Stimulated activated naive CD8-positive, alpha-beta T cell treated with anti-CD3 and anti-CD28 coated beads, Interleukin-15, Interleukin-2, amounts not matched to agents 100 ng/mL and 50 ng/mL, for 24 hours (primary cell): ENCODE data around the gene SPACA4.
A peak's percentile ranks its signal among the peaks of the same experiment; 100 is the strongest.

Experiments
- H3K27ac Mint-ChIP-seq: one replicate; pipeline ENCODE4 v1.8.0; 2021; ENCODE audit warnings: mild to moderate bottlenecking, mixed read lengths
- H3K27me3 Mint-ChIP-seq: one replicate; pipeline ENCODE4 v1.8.0; 2021; ENCODE audit warnings: mixed read lengths
- H3K36me3 Mint-ChIP-seq: one replicate; pipeline ENCODE4 v1.8.0; 2021; ENCODE audit warnings: low read depth, mixed read lengths
- H3K4me1 Mint-ChIP-seq: one replicate; pipeline ENCODE4 v1.8.0; 2021; ENCODE audit warnings: low read depth, mixed read lengths
- H3K4me3 Mint-ChIP-seq: one replicate; pipeline ENCODE4 v1.8.0; 2021; ENCODE audit warnings: mild to moderate bottlenecking, mixed read lengths
- H3K9me3 Mint-ChIP-seq: one replicate; pipeline ENCODE4 v1.8.0; 2021; ENCODE audit warnings: mixed read lengths

The SPACA4 gene

DNA sequence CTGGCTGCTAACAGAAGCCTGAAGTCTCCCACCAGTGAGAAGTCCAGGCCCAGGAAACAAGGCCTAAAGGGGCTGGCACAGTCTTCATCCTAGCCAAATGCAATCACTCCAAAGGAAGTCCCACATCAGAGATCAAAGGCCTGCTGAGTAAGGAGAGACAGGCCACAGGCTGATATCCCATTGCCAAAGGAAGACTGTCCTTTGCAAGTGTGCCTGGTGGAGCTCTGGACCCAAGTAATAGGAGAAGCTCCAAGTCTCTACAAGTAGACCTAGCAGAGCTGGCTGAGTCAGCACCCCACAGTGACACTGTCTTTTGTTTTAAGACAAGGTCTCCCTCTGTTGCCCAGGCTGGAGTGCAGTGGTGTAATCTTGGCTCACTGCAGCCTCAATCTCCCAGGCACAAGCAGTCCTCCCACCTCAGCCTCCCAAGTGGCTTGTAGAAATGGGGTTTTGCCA, 26.2 kb downstream of the SPACA4 start:
- Mint-ChIP-seq H3K4me1 (peaks cover 54% of the 10 kb centered on the region), H3K9me3 (no peaks in the 10 kb centered on the region), H3K27me3 (no peaks in the 10 kb centered on the region), H3K36me3 (peaks cover 3% of the 10 kb centered on the region), H3K27ac (peak overlapping the region; percentile 77), H3K4me3 (no peak overlapping the region)

DNA sequence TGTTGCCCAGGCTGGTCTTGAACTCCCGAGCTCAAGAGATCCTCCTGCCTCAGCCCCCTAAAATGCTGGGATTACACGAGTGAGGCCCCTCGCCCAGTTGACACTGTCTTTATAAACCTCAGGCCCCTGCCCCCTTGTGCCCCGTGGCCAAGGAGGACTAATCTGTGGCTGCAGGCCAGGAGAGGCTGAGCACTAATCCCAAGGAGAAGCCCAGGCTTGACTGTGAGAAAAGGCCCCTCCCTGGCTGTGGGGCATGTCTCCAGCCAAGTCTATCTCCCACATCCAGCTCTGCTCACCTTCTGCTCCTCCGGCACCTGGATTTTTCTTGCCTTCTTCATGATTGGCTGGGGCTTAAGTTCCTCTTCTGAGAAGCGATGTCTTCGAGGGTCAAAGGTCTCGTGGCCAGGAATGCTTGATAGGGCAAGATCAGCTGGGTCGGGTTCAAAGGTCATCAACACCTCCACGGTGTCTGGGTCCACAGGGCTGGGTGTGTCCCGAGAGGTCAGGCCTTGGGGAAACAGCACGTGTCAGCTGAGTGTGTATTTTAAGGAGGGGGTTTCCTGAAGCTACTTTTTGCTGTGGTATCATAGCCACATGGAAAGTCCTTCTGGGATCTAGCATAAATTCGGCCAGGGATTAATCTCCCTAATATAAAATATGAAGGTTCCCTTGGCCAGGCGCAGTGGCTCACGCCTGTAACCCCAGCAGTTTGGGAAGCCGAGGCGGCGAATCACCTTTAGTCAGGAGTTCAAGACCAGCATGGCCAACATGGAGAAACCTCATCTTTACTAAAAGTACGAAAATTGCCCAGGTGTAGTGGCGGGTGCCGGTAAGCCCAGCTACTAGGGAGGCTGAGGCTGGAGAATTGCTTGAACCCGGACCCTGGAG, 26.9 kb downstream of the SPACA4 start:
- no peak overlapping the region for H3K4me3 Mint-ChIP-seq
- peak overlapping the region; percentile 87 for H3K27ac Mint-ChIP-seq
- peaks cover 59% of the 10 kb centered on the region for H3K4me1 Mint-ChIP-seq
- no peaks in the 10 kb centered on the region for H3K27me3 Mint-ChIP-seq
- peaks cover 3% of the 10 kb centered on the region for H3K36me3 Mint-ChIP-seq
- H3K9me3 Mint-ChIP-seq: no peaks in the 10 kb centered on the region

DNA sequence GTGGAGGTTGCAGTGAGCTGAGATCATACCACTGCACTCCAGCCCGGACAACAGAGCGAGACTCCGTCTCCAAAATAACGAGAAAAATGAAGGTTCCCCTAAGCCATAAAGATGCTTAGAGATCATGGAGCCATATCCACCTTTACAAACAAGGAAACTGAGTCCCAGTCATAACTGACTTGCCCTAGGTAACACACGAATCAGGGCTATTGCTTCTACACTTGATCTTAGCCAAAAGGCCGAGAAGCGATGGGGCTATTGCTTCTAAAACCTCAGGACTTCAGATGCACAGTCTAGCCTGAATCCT, 27.4 kb downstream of the SPACA4 start:
- Mint-ChIP-seq H3K27me3 (no peaks in the 10 kb centered on the region), H3K9me3 (no peaks in the 10 kb centered on the region), H3K36me3 (peaks cover 3% of the 10 kb centered on the region), H3K27ac (peak overlapping the region; percentile 87), H3K4me1 (peaks cover 65% of the 10 kb centered on the region), H3K4me3 (peak overlapping the region; percentile 71)

DNA sequence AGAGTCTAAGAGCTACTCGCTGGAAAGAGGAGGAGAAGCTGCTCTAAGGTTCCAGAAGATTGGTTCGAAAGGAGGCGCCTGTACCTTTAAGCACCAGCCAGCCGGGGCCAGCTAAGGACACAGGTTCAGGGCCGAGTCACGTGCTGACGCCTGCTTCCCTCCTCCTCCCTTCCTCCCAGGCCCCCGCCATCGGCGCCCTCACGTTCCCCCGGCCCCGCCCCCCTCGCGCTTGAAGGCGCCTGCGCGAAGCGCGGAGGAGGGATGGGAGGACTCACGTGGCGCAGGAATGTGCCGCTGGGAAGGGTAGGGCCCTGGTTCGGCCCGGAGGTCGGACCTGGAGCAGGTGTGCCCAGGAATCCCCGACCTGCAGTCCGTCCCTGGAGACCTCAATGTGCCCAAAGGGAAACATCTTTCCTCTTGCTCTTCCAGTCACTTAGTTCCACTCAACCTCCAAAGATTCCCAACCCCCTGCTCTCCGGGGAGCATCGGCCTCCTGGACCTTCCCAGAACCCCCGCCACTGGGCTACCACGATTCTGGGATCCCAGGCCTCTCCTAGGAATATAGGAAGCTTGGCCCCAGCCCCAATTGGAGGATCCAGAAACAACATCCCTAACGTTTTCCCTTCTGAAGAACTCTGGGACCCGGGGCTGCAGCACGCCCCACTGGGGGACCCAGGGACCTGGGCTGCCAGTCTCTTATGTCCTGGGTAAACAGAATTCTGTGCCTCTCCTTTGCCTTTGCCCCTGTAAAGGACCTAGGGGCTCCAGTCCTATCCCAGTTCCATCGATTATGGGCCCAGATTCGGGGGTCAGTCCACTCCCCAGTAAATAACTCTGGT, 28.1 kb downstream of the SPACA4 start:
- Mint-ChIP-seq H3K27ac (peak overlapping the region; percentile 87), H3K4me1 (peaks cover 69% of the 10 kb centered on the region), H3K27me3 (no peaks in the 10 kb centered on the region), H3K4me3 (peak overlapping the region; percentile 80), H3K9me3 (no peaks in the 10 kb centered on the region), H3K36me3 (peaks cover 3% of the 10 kb centered on the region)

DNA sequence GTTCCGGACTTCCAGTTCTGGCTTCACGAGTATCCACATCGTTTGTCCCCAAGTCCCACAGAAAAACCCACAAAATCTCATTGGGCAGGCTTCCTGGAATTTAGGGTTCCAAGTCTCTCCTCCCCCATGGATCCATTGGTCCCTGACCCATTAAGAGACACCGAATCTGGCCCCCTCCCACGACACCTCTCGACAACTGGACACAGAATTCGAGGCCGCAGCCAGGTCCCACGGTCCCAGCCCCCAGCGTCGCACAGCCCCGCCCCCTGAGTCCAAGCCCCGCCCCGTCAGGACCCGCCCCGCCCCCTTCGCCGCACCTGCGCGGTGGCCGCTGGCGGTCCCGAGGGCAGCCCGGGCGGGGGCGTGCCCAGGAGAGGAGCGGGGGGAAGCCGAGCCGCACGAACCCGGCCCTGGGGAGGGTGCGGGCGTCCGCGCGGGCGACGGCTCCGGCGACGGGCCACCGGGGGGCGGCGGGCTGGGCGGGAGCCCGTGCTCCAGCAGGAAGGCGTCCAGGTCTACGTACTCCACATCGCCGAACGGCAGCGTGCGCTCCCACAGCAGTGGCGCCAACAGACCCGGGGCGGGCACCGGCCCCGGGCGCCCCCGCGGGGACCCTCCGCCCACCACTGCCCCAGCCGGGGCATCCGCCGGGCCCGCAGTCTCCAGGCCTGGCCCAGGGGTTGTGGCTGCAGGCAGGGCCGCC, 28.9 kb downstream of the SPACA4 start:
- H3K27me3 Mint-ChIP-seq: no peaks in the 10 kb centered on the region
- H3K27ac Mint-ChIP-seq: peak overlapping the region; percentile 87
- no peaks in the 10 kb centered on the region for H3K36me3 Mint-ChIP-seq
- H3K4me1 Mint-ChIP-seq: peaks cover 70% of the 10 kb centered on the region
- no peaks in the 10 kb centered on the region for H3K9me3 Mint-ChIP-seq
- H3K4me3 Mint-ChIP-seq: peak overlapping the region; percentile 86

DNA sequence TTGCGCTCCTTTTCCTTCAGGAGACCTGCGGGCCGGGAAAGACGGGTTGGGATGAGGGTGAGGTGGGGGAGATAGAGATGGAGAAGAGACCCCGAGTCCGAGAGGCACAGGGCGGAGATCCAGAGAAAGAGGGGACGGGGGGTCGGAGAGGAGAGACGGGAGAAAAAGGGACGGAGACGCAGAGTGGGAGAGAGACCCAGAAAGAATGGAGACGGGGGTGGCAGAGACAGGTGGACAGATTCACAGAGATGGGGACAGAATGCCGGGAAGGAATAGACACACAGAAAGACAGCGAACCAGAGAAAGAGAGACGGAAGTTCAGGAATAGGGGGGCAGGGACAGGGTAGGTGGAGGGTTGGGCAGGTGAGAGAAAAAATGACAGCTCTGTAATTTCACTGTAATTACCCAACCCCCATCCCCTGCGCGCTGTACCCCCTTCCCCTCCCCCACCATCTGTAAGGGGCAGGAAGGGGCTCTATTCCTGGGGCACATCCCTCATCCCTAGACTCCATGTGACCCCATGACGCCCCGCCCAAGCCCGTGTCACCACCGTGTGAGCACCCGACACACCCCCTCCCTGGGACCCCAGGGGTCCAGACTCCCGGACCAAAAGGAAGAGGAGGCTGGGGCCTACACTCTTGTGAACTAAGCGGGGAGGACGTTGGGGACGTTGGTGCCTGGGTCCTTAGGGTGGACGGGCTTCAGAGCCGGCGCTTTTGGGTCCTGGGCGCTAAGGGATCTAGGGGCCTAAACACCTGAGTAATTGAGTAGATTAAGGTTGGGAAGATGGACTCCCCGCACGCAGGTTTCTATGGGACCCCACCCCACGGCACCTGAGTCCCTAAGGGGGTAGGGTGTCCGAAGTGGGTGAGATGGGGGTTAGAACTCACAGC, 29.7 kb downstream of the SPACA4 start:
- H3K27ac Mint-ChIP-seq: peak overlapping the region; percentile 42
- H3K4me1 Mint-ChIP-seq: peaks cover 63% of the 10 kb centered on the region
- H3K27me3 Mint-ChIP-seq: no peaks in the 10 kb centered on the region

DNA sequence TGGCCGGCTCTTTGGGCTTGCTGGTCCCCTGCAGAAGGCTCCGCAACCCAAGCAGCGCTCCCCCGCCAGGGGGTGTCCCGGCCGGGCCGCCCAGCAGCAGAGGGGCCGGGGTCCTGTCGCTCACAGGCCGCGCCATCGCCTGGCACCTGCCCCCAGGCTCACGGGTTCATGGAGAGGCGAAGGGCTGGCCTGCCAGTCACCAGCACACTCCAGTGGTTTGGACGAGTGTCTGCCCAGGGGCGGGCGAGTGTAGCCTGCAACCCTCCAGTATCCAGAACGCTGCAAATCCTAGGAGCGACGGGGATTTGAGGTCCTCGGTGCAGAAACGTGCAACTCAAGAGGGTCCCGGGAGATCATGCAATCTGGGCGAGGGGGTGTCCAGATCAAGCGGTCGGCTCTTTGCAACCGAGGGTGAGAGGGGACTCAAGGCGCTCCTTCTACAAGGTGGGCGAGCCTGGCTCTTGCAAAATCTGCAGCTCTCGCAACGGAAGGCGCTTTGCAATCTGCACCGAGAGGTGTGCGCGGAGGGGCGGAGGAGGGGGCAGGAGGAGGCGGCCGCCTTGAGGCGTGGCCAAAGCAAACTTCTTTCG, 30.4 kb downstream of the SPACA4 start, which contains the start of gene DBP:
Gene DBP (minus strand): TSS at position 521 of the 590 bp plus-strand sequence. CDS start 385 bp downstream, at position 136.
- H3K4me3 Mint-ChIP-seq: peak within 1 kb of the TSS; percentile 86
- peak within 1 kb of the TSS; percentile 97 for H3K27ac Mint-ChIP-seq
- no peaks in the 10 kb centered on the region for H3K9me3 Mint-ChIP-seq
- no peaks in the 10 kb centered on the region for H3K36me3 Mint-ChIP-seq
- H3K4me1 Mint-ChIP-seq: peaks cover 62% of the 10 kb centered on the region
- H3K27me3 Mint-ChIP-seq: no peaks in the 10 kb centered on the region

More for the DNA sequence above, 29.7 kb downstream of the SPACA4 start:
- Mint-ChIP-seq H3K36me3 (no peaks in the 10 kb centered on the region), H3K9me3 (no peaks in the 10 kb centered on the region), H3K4me3 (peak overlapping the region; percentile 86)

DNA sequence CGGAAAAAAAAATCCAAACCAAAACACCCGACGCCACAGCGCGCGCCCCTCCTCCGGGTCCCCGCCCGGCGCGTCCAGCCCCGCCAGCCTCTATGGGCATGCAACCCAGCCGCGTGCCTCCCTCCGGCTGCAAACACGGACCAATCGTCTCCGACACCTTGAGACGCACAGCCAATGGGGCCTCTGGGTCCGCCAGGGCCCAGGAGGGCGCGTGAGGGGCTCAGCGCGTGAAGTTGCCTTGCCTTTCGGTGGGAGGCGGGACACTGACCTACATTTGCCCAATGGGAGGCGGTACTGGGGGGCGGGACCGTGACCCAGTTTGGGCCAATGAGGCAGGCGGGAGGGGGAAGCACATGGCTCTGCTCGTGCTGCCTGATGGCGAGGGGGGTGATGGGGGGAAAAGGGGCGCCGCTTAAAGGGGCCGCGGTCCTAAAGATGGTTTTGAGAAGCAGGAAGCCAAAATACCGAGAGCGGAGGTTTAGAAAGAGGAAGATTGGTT, 31.0 kb downstream of the SPACA4 start:
- peak overlapping the region; percentile 97 for H3K27ac Mint-ChIP-seq
- H3K9me3 Mint-ChIP-seq: no peaks in the 10 kb centered on the region
- H3K27me3 Mint-ChIP-seq: no peaks in the 10 kb centered on the region
- H3K4me1 Mint-ChIP-seq: peaks cover 59% of the 10 kb centered on the region
- H3K4me3 Mint-ChIP-seq: peak overlapping the region; percentile 86
- H3K36me3 Mint-ChIP-seq: no peaks in the 10 kb centered on the region

DNA sequence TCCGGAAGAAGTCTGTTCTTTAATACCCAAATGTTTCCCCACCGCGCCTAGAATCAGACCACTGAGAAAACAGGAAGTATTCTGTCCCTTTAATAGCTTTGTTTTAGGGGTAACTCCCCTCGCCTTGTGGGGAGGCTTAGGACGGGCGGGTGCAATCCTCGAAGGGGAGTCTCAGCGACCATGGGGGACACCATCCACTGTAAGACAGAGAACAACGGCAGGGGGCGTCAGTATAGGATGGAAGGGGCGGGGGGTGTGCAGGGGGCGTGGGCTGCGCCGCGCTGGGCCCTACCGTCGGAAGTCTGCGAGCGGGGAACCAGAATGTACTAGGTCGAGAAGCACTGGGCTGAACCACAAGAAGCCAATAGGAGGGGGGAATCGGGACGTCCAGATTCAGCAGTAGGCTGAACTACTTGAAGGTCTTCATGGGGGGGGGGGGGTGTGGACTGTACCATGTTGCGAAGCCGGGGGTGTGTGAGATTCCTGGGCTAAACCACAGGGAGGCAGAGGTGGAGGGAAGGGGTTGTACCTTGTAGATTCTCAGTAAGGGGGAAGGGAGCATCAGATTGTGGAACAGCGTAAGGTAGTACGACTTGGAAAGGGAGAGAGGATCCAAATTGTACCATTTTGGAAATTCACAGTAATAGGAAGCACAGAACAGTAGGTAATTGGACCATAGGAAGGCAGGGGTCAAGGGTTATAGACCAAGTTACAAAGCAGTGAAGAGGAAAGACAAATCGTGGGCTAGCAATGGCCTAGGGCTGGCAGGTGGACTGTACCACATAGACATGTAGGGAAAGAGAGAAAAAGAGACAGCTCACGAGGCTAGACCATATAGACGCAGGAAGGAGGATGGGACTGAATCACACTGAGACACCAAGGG, 31.6 kb downstream of the SPACA4 start:
- no peaks in the 10 kb centered on the region for H3K27me3 Mint-ChIP-seq
- no peaks in the 10 kb centered on the region for H3K36me3 Mint-ChIP-seq
- H3K4me3 Mint-ChIP-seq: peak overlapping the region; percentile 86
- H3K4me1 Mint-ChIP-seq: peaks cover 52% of the 10 kb centered on the region
- H3K9me3 Mint-ChIP-seq: no peaks in the 10 kb centered on the region
- H3K27ac Mint-ChIP-seq: peak overlapping the region; percentile 97

DNA sequence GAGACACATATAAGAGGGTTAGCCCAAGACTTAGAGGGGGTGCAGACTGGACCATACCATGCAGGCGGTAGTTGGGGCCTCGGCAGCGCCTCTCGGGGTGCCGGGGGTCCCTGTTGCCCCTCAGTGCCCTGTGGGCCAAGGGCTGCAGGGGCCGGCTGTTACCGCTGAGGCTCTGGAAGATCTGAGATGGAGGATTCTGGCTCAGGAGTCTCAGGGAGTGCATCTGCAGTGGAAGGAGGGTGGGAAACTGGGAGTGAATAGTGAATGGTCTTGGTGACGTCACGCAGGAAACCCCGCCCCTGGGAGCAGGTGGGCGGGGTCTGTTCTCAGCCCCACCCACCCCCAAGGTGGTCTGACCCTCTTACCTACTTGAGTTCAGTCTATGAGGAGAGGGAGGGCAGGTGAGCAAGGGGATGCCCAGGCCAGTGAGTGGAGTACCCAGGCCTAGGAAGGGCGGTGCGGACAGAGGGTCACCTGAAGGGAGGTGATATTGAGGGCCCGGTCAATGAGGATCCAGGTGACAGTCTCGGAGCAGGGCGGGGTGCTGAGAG, 32.4 kb downstream of the SPACA4 start:
- no peaks in the 10 kb centered on the region for H3K27me3 Mint-ChIP-seq
- no peaks in the 10 kb centered on the region for H3K36me3 Mint-ChIP-seq
- no peaks in the 10 kb centered on the region for H3K9me3 Mint-ChIP-seq
- H3K27ac Mint-ChIP-seq: peak overlapping the region; percentile 97
- H3K4me1 Mint-ChIP-seq: peaks cover 47% of the 10 kb centered on the region
- H3K4me3 Mint-ChIP-seq: no peak overlapping the region

DNA sequence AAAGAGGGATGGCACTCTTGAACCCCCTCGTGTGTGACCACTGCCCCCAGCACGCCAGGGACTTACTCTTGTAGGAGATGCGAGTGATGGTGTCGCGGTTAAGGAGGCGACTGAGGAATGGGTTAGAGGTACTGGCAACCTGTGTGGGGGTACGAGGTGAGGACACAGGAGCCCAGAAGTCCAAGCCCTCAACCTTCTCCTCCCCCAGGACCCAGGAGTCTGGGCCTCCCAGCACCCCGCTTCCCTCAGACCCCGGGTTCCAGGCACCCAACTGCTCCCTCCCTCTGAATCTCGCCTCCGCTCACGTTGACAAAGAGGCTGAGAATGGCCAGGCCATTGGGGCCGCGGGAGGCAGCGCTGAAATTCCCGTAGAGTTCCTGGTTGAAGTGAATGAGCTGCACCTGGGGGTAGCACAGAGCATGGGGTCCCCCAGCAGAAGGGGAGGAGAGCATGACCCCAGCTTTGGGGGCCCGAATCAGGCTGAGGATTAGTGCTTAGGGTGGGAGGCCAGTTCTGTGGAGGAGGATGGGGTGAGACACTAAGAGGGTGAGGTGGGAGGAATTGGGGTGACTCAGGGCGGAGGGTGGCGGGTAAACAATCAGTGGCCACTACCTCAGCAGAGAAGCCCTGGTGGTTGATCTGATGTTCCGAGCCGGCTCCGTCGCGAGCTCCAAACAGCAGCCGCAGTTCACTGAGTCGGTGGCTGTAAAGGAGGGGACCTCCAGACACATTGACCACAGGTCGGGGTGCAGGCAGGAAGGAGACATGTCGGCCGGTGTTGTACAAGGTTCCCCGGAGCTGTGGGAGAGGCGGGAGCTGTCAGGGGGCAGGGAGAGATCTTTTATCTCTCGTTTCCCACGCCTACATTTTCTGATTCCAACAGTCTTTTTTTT, 33.2 kb downstream of the SPACA4 start:
- Mint-ChIP-seq H3K27ac (peak overlapping the region; percentile 63), H3K4me3 (peak overlapping the region; percentile 39), H3K9me3 (no peaks in the 10 kb centered on the region), H3K4me1 (peaks cover 44% of the 10 kb centered on the region), H3K27me3 (no peaks in the 10 kb centered on the region), H3K36me3 (no peaks in the 10 kb centered on the region)

DNA sequence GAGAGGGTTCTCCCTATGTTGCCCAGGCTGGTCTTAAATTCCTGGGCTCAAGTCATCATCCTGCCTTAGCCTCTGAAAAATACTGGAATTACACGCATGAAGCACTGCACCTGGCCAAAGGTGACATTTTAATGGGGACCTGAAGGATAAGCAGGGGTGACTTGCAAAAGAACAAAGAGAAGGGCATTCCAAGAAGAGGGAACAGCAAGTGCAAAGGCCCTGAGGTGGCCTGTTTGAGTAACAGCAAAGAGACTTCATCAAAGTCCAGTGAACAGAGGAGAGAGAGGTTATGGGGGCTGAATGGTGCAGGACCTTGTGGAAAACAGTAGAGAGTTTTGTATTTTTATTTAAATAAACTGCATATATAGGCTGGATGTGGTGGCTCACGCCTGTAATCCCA, 35.3 kb downstream of the SPACA4 start:
- no peak overlapping the region for H3K27ac Mint-ChIP-seq
- no peaks in the 10 kb centered on the region for H3K36me3 Mint-ChIP-seq
- peaks cover 46% of the 10 kb centered on the region for H3K4me1 Mint-ChIP-seq
- H3K27me3 Mint-ChIP-seq: no peaks in the 10 kb centered on the region
- H3K9me3 Mint-ChIP-seq: no peaks in the 10 kb centered on the region
- H3K4me3 Mint-ChIP-seq: no peak overlapping the region
